Right lobe of liver (tissue), 4 donors: ENCODE results near the gene HSD11B2.

ENCODE experiments used
- CTCF ChIP-seq, 4 donors: fragments of 200-600 bp in 3 of 4; fragments of 450-650 bp in 1 of 4; IDR thresholded peaks; one replicate each; pipeline versions ENCODE4 v1.5.1 to v1.8.0; 2016 to 2022; ENCODE audit warnings: antibody characterized with exemption in 4 of 4, mild to moderate bottlenecking in 2 of 4
- POLR2A ChIP-seq: fragments of 450-650 bp; IDR thresholded peaks from one replicate; pipeline ENCODE4 v1.6.1; 2017; ENCODE audit warnings: antibody characterized with exemption, mild to moderate bottlenecking
- donor health status: DM: no; HTN: no; CAD: no.
- donor health status: DM: no; HTN: no; CAD: no.
- donor health status: DM: no; HTN: yes; CAD: no.

- TF ChIP-seq POLR2A (no peak), CTCF (IDR thresholded peaks at IDR 0.05) (no peak)
These were observed 15.3 kb downstream of the HSD11B2 start for GRCh38 chr16:67445913-67446907.
